Activated CD8-positive, alpha-beta T cell treated with anti-CD3 and anti-CD28 coated beads for 36 hours (primary cell): Measurements from ENCODE around the gene SECTM1. TPM values are rescaled to one million over a fixed set of nuclear protein-coding genes. Genes with fewer than 3 reads are reported as not detected.
A peak's percentile ranks its signal among the peaks of the same experiment; 100 is the strongest.
"Not testable (repeated sequence)": the region's sequence is repeated elsewhere in the genome, so short reads cannot be mapped to it uniquely, and the experiment has no call there.

Experiments
- ATAC-seq: fragments of 200-7000 bp; cut with Tn5 transposase; one replicate; pipeline ENCODE4 v1.10.0; 2021; ENCODE audit warnings: mild to moderate bottlenecking, moderate library complexity
- CTCF ChIA-PET: fragments of 350-600 bp; sonication (Branson Sonifier 250); formaldehyde crosslinking; loops from one replicate; lab custom pipeline; 2021; ENCODE audit warnings: antibody characterized with exemption; lab: Charles Lee
- POLR2A ChIA-PET: fragments of 350-600 bp; sonication (Branson Sonifier 250); formaldehyde crosslinking; loops from one replicate; lab custom pipeline; 2021; ENCODE audit warnings: antibody characterized with exemption; lab: Charles Lee
- DNase-seq: peaks from one replicate; pipeline ENCODE4 v3.0.0-alpha.2; 2020
- H3K27ac Mint-ChIP-seq: one replicate; pipeline ENCODE4 v1.8.0; 2021; ENCODE audit warnings: mild to moderate bottlenecking, mixed read lengths
- H3K27me3 Mint-ChIP-seq: one replicate; pipeline ENCODE4 v1.8.0; 2021; ENCODE audit warnings: mixed read lengths
- H3K36me3 Mint-ChIP-seq: one replicate; pipeline ENCODE4 v1.8.0; 2021; ENCODE audit warnings: low read depth, mixed read lengths
- H3K4me1 Mint-ChIP-seq: one replicate; pipeline ENCODE4 v1.8.0; 2021; ENCODE audit warnings: low read depth, mixed read lengths
- H3K4me3 Mint-ChIP-seq: one replicate; pipeline ENCODE4 v1.8.0; 2021; ENCODE audit warnings: mild to moderate bottlenecking, moderate library complexity, mixed read lengths
- H3K9me3 Mint-ChIP-seq: one replicate; pipeline ENCODE4 v1.8.0; 2021; ENCODE audit warnings: mixed read lengths
- intact Hi-C: fragments of 100-400 bp; cut with micrococcal nuclease; formaldehyde crosslinking; loops from one replicate; pipeline ENCODE4 v1.10.0; 2022
- total RNA-seq, 2 experiments: library from RNA; stranded (reverse); gene quantifications; one replicate each; pipeline ENCODE4 v1.2.3, GENCODE V29; 2021
- TF ChIP-seq, protein P1 (sequence below): fragments of 200-600 bp; IDR thresholded peaks from one replicate; pipeline ENCODE4 v1.8.0; 2022; ENCODE audit warnings: antibody characterized with exemption, mild to moderate bottlenecking

The SECTM1 gene
- total RNA-seq, 2 experiments from 2014 or later, result 0.45 to 0.50 TPM

DNA sequence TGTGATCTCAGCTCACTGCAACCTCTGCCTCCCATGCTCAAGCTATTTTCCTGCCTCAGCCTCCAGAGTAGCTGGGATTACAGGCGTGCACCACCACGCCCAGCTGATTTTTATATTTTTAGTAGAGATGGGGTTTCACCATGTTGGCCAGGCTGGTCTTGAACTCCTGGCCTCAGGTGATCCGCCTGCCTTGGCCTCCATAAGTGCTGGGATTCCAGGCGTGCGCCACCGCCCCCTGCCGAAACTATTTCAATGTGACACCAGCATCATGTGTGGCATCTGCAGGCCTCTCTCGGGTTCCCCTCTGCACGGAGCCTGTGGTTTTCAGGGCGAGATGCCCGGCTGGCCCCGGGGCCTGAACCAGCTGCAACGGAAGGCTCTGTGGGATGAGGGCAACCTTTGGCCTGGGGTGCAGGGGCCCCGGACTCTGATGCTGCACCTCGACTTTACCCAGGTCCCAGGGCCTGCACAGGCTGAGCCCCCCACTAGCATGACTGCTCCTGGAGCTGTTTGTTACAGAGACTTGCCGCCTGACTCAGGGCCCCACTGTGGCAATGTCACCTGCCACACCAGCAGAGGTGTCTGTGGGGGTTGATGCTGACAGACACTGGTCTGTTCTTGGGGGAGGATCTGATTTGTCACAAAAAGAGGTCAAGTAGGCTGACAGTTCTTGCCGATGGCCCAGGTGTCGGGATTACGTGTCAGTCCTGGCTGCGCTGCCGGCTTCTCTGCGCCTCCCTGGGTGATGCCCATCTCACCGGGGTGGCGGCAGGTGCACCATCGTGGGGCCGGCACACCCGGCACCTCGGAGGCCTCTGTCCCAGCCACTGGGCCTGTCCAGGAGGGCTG, 16.8 kb upstream of the SECTM1 start:
- Mint-ChIP-seq H3K27me3 (peaks cover 9% of the 10 kb centered on the region), H3K36me3 (no peaks in the 10 kb centered on the region), H3K4me1 (peaks cover 13% of the 10 kb centered on the region), H3K9me3 (no peaks in the 10 kb centered on the region), H3K27ac (no peak overlapping the region), H3K4me3 (no peak overlapping the region)
- DNase-seq (peak; percentile 81), ATAC-seq (peak; percentile 68)
- TF ChIP-seq, protein P1, sequence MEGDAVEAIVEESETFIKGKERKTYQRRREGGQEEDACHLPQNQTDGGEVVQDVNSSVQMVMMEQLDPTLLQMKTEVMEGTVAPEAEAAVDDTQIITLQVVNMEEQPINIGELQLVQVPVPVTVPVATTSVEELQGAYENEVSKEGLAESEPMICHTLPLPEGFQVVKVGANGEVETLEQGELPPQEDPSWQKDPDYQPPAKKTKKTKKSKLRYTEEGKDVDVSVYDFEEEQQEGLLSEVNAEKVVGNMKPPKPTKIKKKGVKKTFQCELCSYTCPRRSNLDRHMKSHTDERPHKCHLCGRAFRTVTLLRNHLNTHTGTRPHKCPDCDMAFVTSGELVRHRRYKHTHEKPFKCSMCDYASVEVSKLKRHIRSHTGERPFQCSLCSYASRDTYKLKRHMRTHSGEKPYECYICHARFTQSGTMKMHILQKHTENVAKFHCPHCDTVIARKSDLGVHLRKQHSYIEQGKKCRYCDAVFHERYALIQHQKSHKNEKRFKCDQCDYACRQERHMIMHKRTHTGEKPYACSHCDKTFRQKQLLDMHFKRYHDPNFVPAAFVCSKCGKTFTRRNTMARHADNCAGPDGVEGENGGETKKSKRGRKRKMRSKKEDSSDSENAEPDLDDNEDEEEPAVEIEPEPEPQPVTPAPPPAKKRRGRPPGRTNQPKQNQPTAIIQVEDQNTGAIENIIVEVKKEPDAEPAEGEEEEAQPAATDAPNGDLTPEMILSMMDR, result peak; percentile 36
- ChIA-PET CTCF (interaction anchor here (0.6 to 3.1 kb wide), 25 partner anchors 9 to 255 kb away, joined by 3 to 14 read pairs (median 4); partner anchors contain the start of genes HEXD and OGFOD3), POLR2A (interaction anchor here (0.8 to 1.1 kb wide), 3 partner anchors 23 to 67 kb away, joined by 3 read pairs; partner anchors contain the start of gene HEXD)
- intact Hi-C loops, result loop anchor here (5.0 kb wide), 1 partner anchor 62 kb away; no protein-coding TSS in a partner anchor

DNA sequence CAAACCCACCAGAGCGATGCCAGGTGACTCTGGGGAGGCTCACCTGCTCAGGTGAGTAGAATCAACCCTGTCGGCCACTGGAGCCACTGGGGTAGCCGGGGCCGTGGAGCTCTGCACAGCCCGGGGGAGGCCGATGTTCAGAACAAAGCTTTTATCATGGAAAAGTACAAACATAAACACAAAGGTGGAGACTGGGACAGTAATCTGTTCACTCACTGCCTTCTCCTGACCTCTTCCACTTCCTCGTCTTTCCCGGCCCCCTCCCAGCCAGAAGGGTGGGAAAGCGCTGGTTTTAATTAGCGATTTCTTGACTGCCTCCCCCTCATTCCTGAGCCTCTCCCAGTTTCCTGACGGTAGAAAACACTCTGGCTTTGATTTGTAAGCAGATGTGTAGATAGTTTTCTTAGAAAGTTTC, 15.7 kb upstream of the SECTM1 start:
- no peak for DNase-seq
- no peak for ATAC-seq
- H3K27me3 Mint-ChIP-seq, result peaks cover 7% of the 10 kb centered on the region
- ChIA-PET CTCF (interaction anchor here (0.8 to 3.1 kb wide), 7 partner anchors 17 to 76 kb away, joined by 3 to 14 read pairs (median 3); no protein-coding TSS in a partner anchor), POLR2A (interaction anchor here (0.8 to 1.0 kb wide), 2 partner anchors 24 to 100 kb away, joined by 3 read pairs; no protein-coding TSS in a partner anchor)
- H3K27ac Mint-ChIP-seq, result no peak overlapping the region
- TF ChIP-seq, protein P1, result no peak
- H3K4me1 Mint-ChIP-seq, result peaks cover 13% of the 10 kb centered on the region
- H3K36me3 Mint-ChIP-seq, result no peaks in the 10 kb centered on the region
- intact Hi-C loops, result no loop called here
- H3K9me3 Mint-ChIP-seq, result no peaks in the 10 kb centered on the region
- H3K4me3 Mint-ChIP-seq, result no peak overlapping the region

DNA sequence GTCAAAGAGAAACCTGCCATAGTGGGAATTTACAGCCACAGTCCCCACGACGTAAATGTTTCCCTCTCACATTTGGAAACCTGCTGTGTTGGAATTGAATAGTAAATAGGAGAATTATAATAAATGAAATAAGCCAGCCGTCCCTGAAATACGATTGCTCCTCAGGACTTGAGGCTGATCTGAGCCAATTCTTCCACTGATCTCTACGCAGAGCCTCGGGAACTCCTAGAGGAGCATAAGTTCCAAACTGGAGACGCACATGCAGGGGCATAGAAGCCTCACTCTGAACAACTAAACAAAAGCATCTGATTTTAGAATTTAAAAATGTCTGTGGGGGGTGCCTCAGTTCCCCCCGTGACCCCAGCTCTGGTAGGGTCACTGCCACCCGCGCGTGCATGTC, 15.3 kb upstream of the SECTM1 start:
- H3K27me3 Mint-ChIP-seq, result peaks cover 7% of the 10 kb centered on the region
- TF ChIP-seq, protein P1, result no peak
- no peak overlapping the region for H3K27ac Mint-ChIP-seq
- no peak overlapping the region for H3K4me3 Mint-ChIP-seq
- H3K36me3 Mint-ChIP-seq, result no peaks in the 10 kb centered on the region
- ATAC-seq (no peak), DNase-seq (no peak)
- CTCF ChIA-PET, result interaction anchor here (1.2 to 3.1 kb wide), 5 partner anchors 22 to 65 kb away, joined by 3 to 14 read pairs (median 3); no protein-coding TSS in a partner anchor
- POLR2A ChIA-PET, result interaction anchor here (1.0 kb wide), 1 partner anchor 100 kb away, joined by 3 read pairs; no protein-coding TSS in a partner anchor
- H3K4me1 Mint-ChIP-seq, result peaks cover 13% of the 10 kb centered on the region
- no peaks in the 10 kb centered on the region for H3K9me3 Mint-ChIP-seq
- intact Hi-C loops, result no loop called here

GRCh38 chr17:82348434-82348833, 14.9 kb upstream of the SECTM1 start:
- no peak overlapping the region for H3K27ac Mint-ChIP-seq
- DNase-seq (no peak), ATAC-seq (no peak)
- H3K36me3 Mint-ChIP-seq, result no peaks in the 10 kb centered on the region
- POLR2A ChIA-PET, result no interaction called here
- H3K4me3 Mint-ChIP-seq, result no peak overlapping the region
- CTCF ChIA-PET, result interaction anchor here (1.2 to 2.3 kb wide), 3 partner anchors 22 to 50 kb away, joined by 3 to 7 read pairs (median 3); no protein-coding TSS in a partner anchor
- intact Hi-C loops, result no loop called here
- TF ChIP-seq, protein P1, result no peak
- H3K4me1 Mint-ChIP-seq, result peaks cover 13% of the 10 kb centered on the region
- H3K27me3 Mint-ChIP-seq, result peaks cover 8% of the 10 kb centered on the region
- no peaks in the 10 kb centered on the region for H3K9me3 Mint-ChIP-seq

DNA sequence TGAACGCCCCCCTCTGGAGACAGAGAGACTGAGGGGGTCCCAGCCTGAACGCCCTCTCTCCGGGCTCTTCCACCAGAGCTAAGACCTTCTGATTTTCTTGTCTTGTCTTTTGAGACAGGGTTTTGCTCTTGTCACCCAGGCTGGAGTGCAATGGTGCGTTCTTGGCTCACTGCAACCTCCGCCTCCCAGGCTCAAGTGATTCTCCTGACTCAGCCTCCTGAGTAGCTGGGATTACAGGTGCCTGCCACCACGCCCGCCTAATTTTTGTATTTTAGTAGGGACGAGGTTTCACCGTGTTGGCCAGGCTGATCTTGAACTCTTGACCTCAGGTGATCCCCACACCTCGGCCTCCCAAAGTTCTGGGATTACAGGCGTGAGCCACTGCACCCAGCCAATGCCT, 14.4 kb upstream of the SECTM1 start:
- H3K9me3 Mint-ChIP-seq, H3K36me3 Mint-ChIP-seq, H3K27me3 Mint-ChIP-seq, H3K4me3 Mint-ChIP-seq, DNase-seq, H3K27ac Mint-ChIP-seq, intact Hi-C loops, POLR2A ChIA-PET, ATAC-seq: not testable (repeated sequence)
- CTCF ChIA-PET, result interaction anchor here (2.3 kb wide), 1 partner anchor 23 kb away, joined by 7 read pairs; no protein-coding TSS in a partner anchor
- H3K4me1 Mint-ChIP-seq, result peaks cover 13% of the 10 kb centered on the region
